Measurements from ENCODE around the gene CDC40. TPM values are rescaled to one million over a fixed set of nuclear protein-coding genes. Genes with fewer than 3 reads are reported as not detected.

CDC40 gene
- total RNA-seq, 1 donor from 2014 or later = 17.9 TPM

- H3K36me3 Mint-ChIP-seq (ENCODE audit: low read depth) = peaks cover 29% of the 10 kb centered on the region
- TF ChIP-seq, protein P1, sequence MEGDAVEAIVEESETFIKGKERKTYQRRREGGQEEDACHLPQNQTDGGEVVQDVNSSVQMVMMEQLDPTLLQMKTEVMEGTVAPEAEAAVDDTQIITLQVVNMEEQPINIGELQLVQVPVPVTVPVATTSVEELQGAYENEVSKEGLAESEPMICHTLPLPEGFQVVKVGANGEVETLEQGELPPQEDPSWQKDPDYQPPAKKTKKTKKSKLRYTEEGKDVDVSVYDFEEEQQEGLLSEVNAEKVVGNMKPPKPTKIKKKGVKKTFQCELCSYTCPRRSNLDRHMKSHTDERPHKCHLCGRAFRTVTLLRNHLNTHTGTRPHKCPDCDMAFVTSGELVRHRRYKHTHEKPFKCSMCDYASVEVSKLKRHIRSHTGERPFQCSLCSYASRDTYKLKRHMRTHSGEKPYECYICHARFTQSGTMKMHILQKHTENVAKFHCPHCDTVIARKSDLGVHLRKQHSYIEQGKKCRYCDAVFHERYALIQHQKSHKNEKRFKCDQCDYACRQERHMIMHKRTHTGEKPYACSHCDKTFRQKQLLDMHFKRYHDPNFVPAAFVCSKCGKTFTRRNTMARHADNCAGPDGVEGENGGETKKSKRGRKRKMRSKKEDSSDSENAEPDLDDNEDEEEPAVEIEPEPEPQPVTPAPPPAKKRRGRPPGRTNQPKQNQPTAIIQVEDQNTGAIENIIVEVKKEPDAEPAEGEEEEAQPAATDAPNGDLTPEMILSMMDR (conservative IDR thresholded peaks at IDR 0.05) = no peak
- no peaks in the 10 kb centered on the region for H3K27me3 Mint-ChIP-seq (ENCODE audit: low read depth)
- H3K9me3 Mint-ChIP-seq = peaks cover 13% of the 10 kb centered on the region
- no peak for DNase-seq (ENCODE audit: low read depth, low spot score)
- H3K4me1 Mint-ChIP-seq = no peaks in the 10 kb centered on the region
- no peak overlapping the region for H3K27ac Mint-ChIP-seq (ENCODE audit: unreplicated experiment)
- no peak overlapping the region for H3K4me3 Mint-ChIP-seq
These were observed 21.7 kb upstream of the CDC40 start for GRCh38 chr6:110158479-110158878.

DNA sequence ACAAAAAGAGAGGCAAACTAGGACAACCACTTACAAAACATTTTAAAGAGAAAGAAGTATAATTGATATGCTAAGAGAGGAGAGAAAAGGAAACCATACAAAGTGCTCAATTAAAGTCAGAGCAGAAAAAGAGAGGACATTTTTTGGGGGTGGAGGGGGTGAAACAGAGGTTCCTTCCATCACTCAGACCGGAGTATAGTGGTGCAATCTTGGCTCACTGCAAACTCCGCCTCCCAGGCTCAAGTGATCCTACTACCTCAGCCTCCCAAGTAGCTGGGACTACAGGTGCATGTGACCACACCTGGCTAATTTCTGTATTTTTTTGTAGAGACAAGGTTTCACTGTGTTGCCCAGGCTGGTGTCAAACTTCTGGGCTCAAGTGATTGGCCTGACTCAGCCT, 10.1 kb upstream of the CDC40 start:
- TF ChIP-seq, protein P1 (conservative IDR thresholded peaks at IDR 0.05) = no peak
- DNase-seq (ENCODE audit: low read depth, low spot score) = no peak
- H3K36me3 Mint-ChIP-seq (ENCODE audit: low read depth) = no peaks in the 10 kb centered on the region
- no peaks in the 10 kb centered on the region for H3K27me3 Mint-ChIP-seq (ENCODE audit: low read depth)
- no peak overlapping the region for H3K27ac Mint-ChIP-seq (ENCODE audit: unreplicated experiment)
- H3K4me1 Mint-ChIP-seq = peaks cover 7% of the 10 kb centered on the region
- H3K4me3 Mint-ChIP-seq = no peak overlapping the region
- no peaks in the 10 kb centered on the region for H3K9me3 Mint-ChIP-seq

GRCh38 chr6:110173506-110174132, 6.6 kb upstream of the CDC40 start:
- no peak overlapping the region for H3K27ac Mint-ChIP-seq (ENCODE audit: unreplicated experiment)
- no peak for DNase-seq (ENCODE audit: low read depth, low spot score)
- no peaks in the 10 kb centered on the region for H3K27me3 Mint-ChIP-seq (ENCODE audit: low read depth)
- no peaks in the 10 kb centered on the region for H3K9me3 Mint-ChIP-seq
- TF ChIP-seq, protein P1 (conservative IDR thresholded peaks at IDR 0.05) = no peak
- no peaks in the 10 kb centered on the region for H3K36me3 Mint-ChIP-seq (ENCODE audit: low read depth)
- no peak overlapping the region for H3K4me3 Mint-ChIP-seq
- H3K4me1 Mint-ChIP-seq = peaks cover 16% of the 10 kb centered on the region

GRCh38 chr6:110178626-110179405, 1.4 kb upstream of the CDC40 start:
- Mint-ChIP-seq H3K36me3 (ENCODE audit: low read depth) (no peaks in the 10 kb centered on the region), H3K4me1 (peaks cover 15% of the 10 kb centered on the region), H3K4me3 (peak overlapping the region; percentile 93), H3K9me3 (no peaks in the 10 kb centered on the region), H3K27me3 (ENCODE audit: low read depth) (no peaks in the 10 kb centered on the region), H3K27ac (ENCODE audit: unreplicated experiment) (peak overlapping the region; percentile 89)
- peak; percentile 32 for DNase-seq (ENCODE audit: low read depth, low spot score)
- TF ChIP-seq, protein P1 (conservative IDR thresholded peaks at IDR 0.05) = peak; percentile 60

DNA sequence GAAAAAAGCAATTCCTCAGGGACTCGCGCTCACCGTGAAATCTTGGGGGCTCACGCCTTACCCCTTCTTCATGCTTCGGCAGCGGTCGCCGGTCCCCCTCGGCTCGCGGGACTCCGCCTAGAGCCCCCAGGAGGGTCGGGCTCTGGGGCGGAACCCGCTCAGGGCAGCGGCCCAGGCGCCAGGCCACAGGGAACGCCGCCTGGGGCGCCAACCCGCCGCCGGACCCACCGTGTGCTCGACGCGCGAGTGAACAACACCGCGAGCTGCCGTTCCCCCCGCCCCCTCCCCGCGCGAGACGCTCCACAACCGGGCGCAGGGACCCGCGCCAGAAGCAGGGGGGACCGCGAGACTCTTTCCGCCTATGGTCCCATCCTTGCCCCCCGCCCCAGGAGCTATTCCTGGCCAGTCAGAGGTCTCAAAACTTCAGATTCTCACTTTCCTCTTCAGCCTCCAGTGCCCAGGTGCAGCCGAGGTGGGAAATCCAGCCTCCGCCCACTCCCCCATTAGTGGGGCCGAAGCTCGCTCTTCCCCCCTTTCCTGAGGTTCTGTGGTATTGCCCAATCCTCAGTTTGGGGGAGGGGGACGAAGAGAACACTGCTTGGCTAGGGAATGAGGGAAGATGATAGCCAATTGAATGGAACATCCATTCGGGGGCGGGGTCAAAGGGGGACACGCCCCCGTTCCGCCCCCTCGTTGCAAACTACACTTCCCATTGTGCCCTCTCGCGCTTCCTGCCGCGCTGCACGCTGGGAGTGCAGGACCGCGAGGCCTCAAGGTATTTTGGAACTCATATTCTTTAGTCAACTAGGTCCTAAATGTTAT, 610 bp upstream of the CDC40 start, which contains the start of gene WASF1:
Gene WASF1 (minus strand): TSS at position 265 of the 822 bp plus-strand sequence. CDS start 52,069 bp downstream, outside the sequence.
- TF ChIP-seq, protein P1 (conservative IDR thresholded peaks at IDR 0.05) = no peak
- peak; percentile 94 for DNase-seq (ENCODE audit: low read depth, low spot score)
- H3K4me1 Mint-ChIP-seq = peaks cover 10% of the 10 kb centered on the region
- H3K27ac Mint-ChIP-seq (ENCODE audit: unreplicated experiment) = peak within 1 kb of the TSS; percentile 100
- no peaks in the 10 kb centered on the region for H3K36me3 Mint-ChIP-seq (ENCODE audit: low read depth)
- no peaks in the 10 kb centered on the region for H3K9me3 Mint-ChIP-seq
- H3K27me3 Mint-ChIP-seq (ENCODE audit: low read depth) = no peaks in the 10 kb centered on the region
- H3K4me3 Mint-ChIP-seq = peak within 1 kb of the TSS; percentile 93
